ENCODE measurements around the gene TANC2.

DNA sequence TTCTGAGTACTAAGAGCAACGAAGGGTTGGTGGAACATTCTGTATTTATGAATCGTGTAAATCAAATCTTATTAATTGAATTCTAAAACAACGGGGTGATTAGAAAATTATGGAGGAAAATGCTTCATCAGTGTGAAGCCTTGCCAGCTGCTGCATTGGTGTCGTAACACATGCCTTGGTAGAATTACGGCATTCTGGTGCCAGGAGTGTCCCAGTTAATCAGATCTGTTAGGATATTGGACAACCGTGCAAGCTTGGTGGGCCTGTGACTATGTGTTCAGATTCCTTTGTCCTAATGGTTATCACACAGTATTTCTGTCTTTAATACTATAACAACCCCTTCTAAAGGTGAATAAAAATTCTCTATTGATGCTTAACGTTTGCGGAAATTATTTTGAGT is 44.2 kb upstream of the TANC2 start:
- TF ChIP-seq, protein P1, sequence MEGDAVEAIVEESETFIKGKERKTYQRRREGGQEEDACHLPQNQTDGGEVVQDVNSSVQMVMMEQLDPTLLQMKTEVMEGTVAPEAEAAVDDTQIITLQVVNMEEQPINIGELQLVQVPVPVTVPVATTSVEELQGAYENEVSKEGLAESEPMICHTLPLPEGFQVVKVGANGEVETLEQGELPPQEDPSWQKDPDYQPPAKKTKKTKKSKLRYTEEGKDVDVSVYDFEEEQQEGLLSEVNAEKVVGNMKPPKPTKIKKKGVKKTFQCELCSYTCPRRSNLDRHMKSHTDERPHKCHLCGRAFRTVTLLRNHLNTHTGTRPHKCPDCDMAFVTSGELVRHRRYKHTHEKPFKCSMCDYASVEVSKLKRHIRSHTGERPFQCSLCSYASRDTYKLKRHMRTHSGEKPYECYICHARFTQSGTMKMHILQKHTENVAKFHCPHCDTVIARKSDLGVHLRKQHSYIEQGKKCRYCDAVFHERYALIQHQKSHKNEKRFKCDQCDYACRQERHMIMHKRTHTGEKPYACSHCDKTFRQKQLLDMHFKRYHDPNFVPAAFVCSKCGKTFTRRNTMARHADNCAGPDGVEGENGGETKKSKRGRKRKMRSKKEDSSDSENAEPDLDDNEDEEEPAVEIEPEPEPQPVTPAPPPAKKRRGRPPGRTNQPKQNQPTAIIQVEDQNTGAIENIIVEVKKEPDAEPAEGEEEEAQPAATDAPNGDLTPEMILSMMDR (conservative IDR thresholded peaks at IDR 0.05 in 1 of 2, IDR thresholded peaks at IDR 0.05 in 1 of 2; ENCODE audit: extremely low read depth in 1 of 2, insufficient read depth in 1 of 2, low read depth in 1 of 2, low read length in 2 of 2), result no peak
- TF ChIP-seq EZH2 (IDR thresholded peaks at IDR 0.05; ENCODE audit: borderline replicate concordance, low read length), result no peak

All from mammary epithelial cell (primary cell).